Stimulated activated memory B cell treated with anti-CD40 and anti-IgM and Interleukin-4, amounts not matched to agents 10 μg/mL and 1 μg/mL and 100 μg/mL, for 72 hours (primary cell): ENCODE measurements around the gene MORF4L1.
"Not testable (repeated sequence)": the region's sequence is repeated elsewhere in the genome, so short reads cannot be mapped to it uniquely, and the experiment has no call there.

ENCODE experiments used
- ATAC-seq: fragments of 150-1000 bp; cut with Tn5 transposase; 2 replicates; pipeline ENCODE4 v1.10.0; 2021
- H3K27ac Mint-ChIP-seq: one replicate; pipeline ENCODE4 v1.8.0; 2022; ENCODE audit warnings: mild to moderate bottlenecking, mixed read lengths
- H3K27me3 Mint-ChIP-seq: one replicate; pipeline ENCODE4 v1.8.0; 2022; ENCODE audit warnings: mixed read lengths
- H3K36me3 Mint-ChIP-seq: one replicate; pipeline ENCODE4 v1.8.0; 2022; ENCODE audit warnings: mixed read lengths
- H3K4me1 Mint-ChIP-seq: one replicate; pipeline ENCODE4 v1.8.0; 2022; ENCODE audit warnings: mixed read lengths
- H3K4me3 Mint-ChIP-seq: one replicate; pipeline ENCODE4 v1.8.0; 2022; ENCODE audit warnings: mild to moderate bottlenecking, moderate library complexity, mixed read lengths
- H3K9me3 Mint-ChIP-seq: one replicate; pipeline ENCODE4 v1.8.0; 2022; ENCODE audit warnings: mixed read lengths

Gene MORF4L1

DNA sequence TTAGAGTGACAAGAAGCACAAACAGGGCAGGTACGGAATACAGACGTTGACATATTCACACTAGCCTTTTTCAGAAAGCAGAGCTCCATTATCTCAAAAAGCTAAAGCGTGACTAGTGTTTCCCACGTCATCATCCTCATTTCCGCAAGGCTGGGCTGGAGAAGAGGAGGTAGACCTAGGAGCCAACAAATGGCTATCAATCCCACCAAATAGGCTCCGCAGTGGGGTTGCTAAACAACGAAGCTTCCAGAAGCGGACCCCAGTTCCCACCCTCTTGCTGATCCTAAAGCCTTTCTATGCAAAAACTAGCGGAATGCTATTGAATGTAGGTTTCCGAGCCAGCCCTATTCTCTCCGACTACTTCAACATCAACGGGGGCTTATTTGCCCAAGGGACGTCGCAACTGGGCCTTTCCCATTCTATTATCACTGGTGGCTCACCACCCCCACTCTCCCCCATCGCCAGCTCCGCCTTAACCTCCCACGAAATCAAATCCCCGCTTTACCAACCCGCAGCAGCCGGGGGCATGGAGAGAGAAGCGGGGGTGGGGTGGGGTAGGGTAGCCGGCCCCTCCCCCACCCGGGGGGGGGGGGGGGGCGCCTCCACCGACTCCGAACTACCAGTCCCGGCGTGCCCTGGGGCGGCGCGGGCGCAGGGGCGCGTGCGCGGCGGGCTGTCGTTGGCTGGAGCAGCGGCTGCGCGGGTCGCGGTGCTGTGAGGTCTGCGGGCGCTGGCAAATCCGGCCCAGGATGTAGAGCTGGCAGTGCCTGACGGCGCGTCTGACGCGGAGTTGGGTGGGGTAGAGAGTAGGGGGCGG, at the start of gene MORF4L1:
MORF4L1 (plus strand) TSS at position 736 of the 817 bp plus-strand sequence. CDS start 128 bp downstream, outside the sequence.
- no peaks in the 10 kb centered on the region for H3K9me3 Mint-ChIP-seq
- H3K4me3 Mint-ChIP-seq, result peak within 1 kb of the TSS; percentile 89
- ATAC-seq, result peak; percentile 94
- no peaks in the 10 kb centered on the region for H3K27me3 Mint-ChIP-seq
- H3K4me1 Mint-ChIP-seq, result peaks cover 30% of the 10 kb centered on the region
- H3K27ac Mint-ChIP-seq, result peak within 1 kb of the TSS; percentile 99
- H3K36me3 Mint-ChIP-seq, result peaks cover 15% of the 10 kb centered on the region

GRCh38 chr15:78828920-78829319, 43.8 kb upstream of the MORF4L1 start:
- Mint-ChIP-seq H3K27me3 (peaks cover 24% of the 10 kb centered on the region), H3K4me1 (peaks cover 21% of the 10 kb centered on the region), H3K36me3 (no peaks in the 10 kb centered on the region), H3K9me3 (no peaks in the 10 kb centered on the region), H3K4me3 (no peak overlapping the region), H3K27ac (no peak overlapping the region)
- ATAC-seq, result no peak

- Mint-ChIP-seq H3K4me3 (peak overlapping the region; percentile 82), H3K27ac (peak overlapping the region; percentile 80), H3K36me3 (no peaks in the 10 kb centered on the region), H3K4me1 (peaks cover 19% of the 10 kb centered on the region), H3K9me3 (no peaks in the 10 kb centered on the region), H3K27me3 (peaks cover 24% of the 10 kb centered on the region)
- ATAC-seq, result peak; percentile 60
Measured at GRCh38 chr15:78830514-78831228, 42.0 kb upstream of the MORF4L1 start.

- peak overlapping the region; percentile 80 for H3K27ac Mint-ChIP-seq
Measured at GRCh38 chr15:78831229-78832207, 41.2 kb upstream of the MORF4L1 start.

GRCh38 chr15:78836333-78836732, 36.4 kb upstream of the MORF4L1 start:
- Mint-ChIP-seq H3K4me1 (peaks cover 12% of the 10 kb centered on the region), H3K9me3 (no peaks in the 10 kb centered on the region), H3K27me3 (peaks cover 9% of the 10 kb centered on the region), H3K27ac (no peak overlapping the region), H3K4me3 (no peak overlapping the region), H3K36me3 (no peaks in the 10 kb centered on the region)
- ATAC-seq, result no peak

More at GRCh38 chr15:78831229-78832207, 41.2 kb upstream of the MORF4L1 start:
- Mint-ChIP-seq H3K4me1 (peaks cover 15% of the 10 kb centered on the region), H3K4me3 (peak overlapping the region; percentile 82), H3K36me3 (no peaks in the 10 kb centered on the region), H3K27me3 (peaks cover 24% of the 10 kb centered on the region), H3K9me3 (no peaks in the 10 kb centered on the region)
- ATAC-seq, result no peak

- Mint-ChIP-seq H3K9me3 (no peaks in the 10 kb centered on the region), H3K27ac (no peak overlapping the region), H3K4me3 (no peak overlapping the region), H3K4me1 (peaks cover 19% of the 10 kb centered on the region), H3K36me3 (no peaks in the 10 kb centered on the region), H3K27me3 (peaks cover 1% of the 10 kb centered on the region)
- no peak for ATAC-seq
Measured at GRCh38 chr15:78837131-78837530, 35.6 kb upstream of the MORF4L1 start.

DNA sequence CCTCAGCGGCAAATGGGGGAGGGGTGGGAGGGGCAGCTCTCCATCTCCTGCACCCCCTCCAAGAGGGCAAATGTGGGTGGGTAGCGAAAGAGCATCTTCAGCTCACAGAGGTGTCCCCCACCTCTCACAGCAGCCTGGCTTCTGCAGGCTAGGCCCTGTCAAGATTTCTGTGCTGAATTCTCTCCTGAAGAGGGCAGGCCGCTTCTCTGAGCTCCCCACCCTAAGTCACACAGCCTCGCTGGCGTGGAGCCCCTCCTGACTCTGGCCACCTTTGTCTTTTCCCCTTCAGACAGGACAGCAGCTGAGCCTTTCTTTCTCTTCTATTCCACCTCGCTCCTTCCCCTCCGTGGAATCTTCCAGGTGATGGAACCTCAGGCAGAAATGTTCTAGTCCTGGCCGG, 35.1 kb upstream of the MORF4L1 start:
- ATAC-seq, result no peak
- Mint-ChIP-seq H3K27me3 (no peaks in the 10 kb centered on the region), H3K4me3 (no peak overlapping the region), H3K9me3 (no peaks in the 10 kb centered on the region), H3K36me3 (no peaks in the 10 kb centered on the region), H3K4me1 (peaks cover 23% of the 10 kb centered on the region), H3K27ac (no peak overlapping the region)

- Mint-ChIP-seq H3K27me3 (no peaks in the 10 kb centered on the region), H3K4me1 (peaks cover 32% of the 10 kb centered on the region), H3K27ac (peak overlapping the region; percentile 12), H3K36me3 (no peaks in the 10 kb centered on the region), H3K4me3 (no peak overlapping the region), H3K9me3 (no peaks in the 10 kb centered on the region)
- no peak for ATAC-seq
Measured at GRCh38 chr15:78838489-78838888, 34.2 kb upstream of the MORF4L1 start.

DNA sequence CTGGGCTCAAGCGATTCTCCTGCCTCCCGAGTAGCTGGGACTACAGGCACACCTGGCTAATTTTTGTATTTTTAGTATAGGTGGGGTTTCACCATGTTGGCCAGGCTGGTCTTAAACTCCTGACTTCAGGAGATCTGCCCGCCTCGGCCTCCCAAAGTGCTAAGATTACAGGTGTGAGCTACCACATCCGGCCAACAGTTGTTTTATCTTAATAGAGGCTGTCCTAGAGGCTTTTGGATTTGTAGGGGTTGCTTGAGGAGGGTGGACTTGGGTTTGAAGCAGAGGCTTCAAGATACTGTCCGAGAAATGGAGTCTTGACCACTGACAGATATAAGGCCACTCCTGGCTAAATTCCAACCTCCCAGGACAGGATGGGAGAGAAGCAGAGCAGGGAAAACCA, 33.5 kb upstream of the MORF4L1 start:
- H3K36me3 Mint-ChIP-seq, H3K9me3 Mint-ChIP-seq, H3K4me3 Mint-ChIP-seq, ATAC-seq, H3K27me3 Mint-ChIP-seq: not testable (repeated sequence)
- peak overlapping the region; percentile 82 for H3K27ac Mint-ChIP-seq
- peaks cover 32% of the 10 kb centered on the region for H3K4me1 Mint-ChIP-seq

- Mint-ChIP-seq H3K36me3 (no peaks in the 10 kb centered on the region), H3K4me1 (peaks cover 32% of the 10 kb centered on the region), H3K4me3 (no peak overlapping the region), H3K9me3 (no peaks in the 10 kb centered on the region), H3K27ac (peak overlapping the region; percentile 82), H3K27me3 (no peaks in the 10 kb centered on the region)
- ATAC-seq, result peak; percentile 84
Measured at GRCh38 chr15:78840661-78841375, 31.9 kb upstream of the MORF4L1 start.

DNA sequence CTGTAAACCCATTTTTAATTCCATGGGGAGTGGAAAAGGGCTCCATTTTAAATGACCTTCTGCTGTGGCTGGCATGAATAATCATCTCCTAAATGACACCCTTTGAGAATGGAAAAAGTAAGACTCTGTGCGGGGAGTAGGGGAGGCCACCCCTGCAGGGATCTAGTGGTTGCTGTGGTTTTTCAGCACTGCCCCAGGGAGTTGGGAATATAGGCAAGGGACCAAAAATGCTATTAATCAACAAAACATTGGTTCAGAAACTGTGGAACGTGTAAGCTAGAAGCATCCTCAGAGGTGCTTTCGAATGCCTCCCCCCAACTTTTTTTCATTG, 31.3 kb upstream of the MORF4L1 start:
- Mint-ChIP-seq H3K4me3 (no peak overlapping the region), H3K4me1 (peaks cover 32% of the 10 kb centered on the region), H3K9me3 (no peaks in the 10 kb centered on the region), H3K27me3 (no peaks in the 10 kb centered on the region), H3K27ac (peak overlapping the region; percentile 82), H3K36me3 (no peaks in the 10 kb centered on the region)
- ATAC-seq, result peak; percentile 21

DNA sequence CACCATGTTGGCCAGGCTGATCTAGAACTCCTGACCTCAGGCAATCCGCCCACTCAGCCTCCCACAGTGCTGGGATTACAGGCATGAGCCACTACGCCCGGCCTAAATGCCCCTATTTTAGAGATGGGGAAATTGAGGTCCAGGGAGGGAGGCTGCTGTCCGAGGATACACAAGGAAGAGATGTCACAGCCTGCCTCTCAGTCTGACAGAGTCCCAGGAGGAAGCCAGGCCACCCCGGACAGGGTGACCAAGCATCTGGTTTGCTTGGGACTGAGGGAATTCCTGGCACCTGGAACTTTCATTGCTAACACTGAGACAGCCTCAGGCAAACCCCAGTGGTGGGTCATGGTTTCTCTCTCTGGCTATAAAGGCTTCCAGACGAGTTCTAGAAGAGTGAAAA, 30.8 kb upstream of the MORF4L1 start:
- no peaks in the 10 kb centered on the region for H3K36me3 Mint-ChIP-seq
- no peaks in the 10 kb centered on the region for H3K9me3 Mint-ChIP-seq
- peaks cover 32% of the 10 kb centered on the region for H3K4me1 Mint-ChIP-seq
- no peak for ATAC-seq
- peak overlapping the region; percentile 82 for H3K27ac Mint-ChIP-seq
- no peaks in the 10 kb centered on the region for H3K27me3 Mint-ChIP-seq
- H3K4me3 Mint-ChIP-seq, result no peak overlapping the region

DNA sequence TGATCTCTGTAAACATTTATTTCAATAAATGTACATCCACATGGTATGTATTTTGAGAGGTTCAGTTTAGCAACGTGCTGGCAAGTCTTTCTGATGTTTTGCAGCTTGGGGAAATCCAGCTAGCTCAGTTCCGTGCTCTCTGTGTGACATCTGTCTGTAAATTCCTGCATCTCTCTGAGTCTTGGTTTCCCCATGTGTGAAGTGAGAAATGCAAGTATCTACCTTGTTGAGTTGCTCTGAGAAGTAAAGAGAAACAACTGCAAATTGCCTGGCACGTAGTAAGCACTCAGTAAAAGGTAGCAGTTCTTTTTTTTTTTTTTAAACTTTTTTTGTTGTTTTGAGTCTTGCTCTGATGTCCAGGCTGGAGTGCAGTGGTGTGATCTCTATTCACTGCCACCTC, 30.2 kb upstream of the MORF4L1 start:
- no peaks in the 10 kb centered on the region for H3K27me3 Mint-ChIP-seq
- H3K36me3 Mint-ChIP-seq, result no peaks in the 10 kb centered on the region
- H3K27ac Mint-ChIP-seq, result peak overlapping the region; percentile 82
- H3K4me3 Mint-ChIP-seq, result no peak overlapping the region
- peak; percentile 53 for ATAC-seq
- H3K9me3 Mint-ChIP-seq, result no peaks in the 10 kb centered on the region
- peaks cover 32% of the 10 kb centered on the region for H3K4me1 Mint-ChIP-seq

DNA sequence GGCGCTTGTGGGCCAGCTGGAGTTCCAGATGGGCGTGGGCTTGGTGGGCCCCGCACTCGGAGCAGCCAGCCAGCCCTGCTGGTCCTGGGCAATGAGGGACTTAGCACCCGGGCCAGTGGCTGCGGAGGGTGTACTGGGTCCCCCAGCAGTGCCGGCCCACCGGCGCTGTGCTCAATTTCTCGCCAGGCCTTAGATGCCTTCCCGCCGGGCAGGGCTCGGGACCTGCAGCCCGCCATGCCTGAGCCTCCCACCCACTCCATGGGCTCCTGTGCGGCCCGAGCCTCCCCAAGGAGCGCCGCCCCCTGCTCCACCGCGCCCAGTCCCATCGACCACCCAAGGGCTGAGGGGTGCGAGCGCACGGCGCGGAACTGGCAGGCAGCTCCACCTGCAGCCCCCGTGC, 25.8 kb upstream of the MORF4L1 start:
- not testable (repeated sequence) for H3K27me3 Mint-ChIP-seq, H3K36me3 Mint-ChIP-seq, H3K4me3 Mint-ChIP-seq, ATAC-seq, H3K9me3 Mint-ChIP-seq, H3K27ac Mint-ChIP-seq
- peaks cover 16% of the 10 kb centered on the region for H3K4me1 Mint-ChIP-seq
